ELF-1 (cell line): ENCODE measurements around the gene FBP1.
"Not testable (repeated sequence)": the region's sequence is repeated elsewhere in the genome, so short reads cannot be mapped to it uniquely, and the experiment has no call there.

Source experiments
- DNase-seq: peaks from one replicate; pipeline ENCODE4 v3.0.0-alpha.2; 2016; ENCODE audit warnings: low read depth, low spot score

The FBP1 gene

GRCh38 chr9:94577036-94577435 is 62.3 kb downstream of the FBP1 start:
- no peak for DNase-seq

GRCh38 chr9:94576131-94576530 is 63.2 kb downstream of the FBP1 start:
- no peak for DNase-seq

- no peak for DNase-seq
Observed at GRCh38 chr9:94568972-94569712, 70.2 kb downstream of the FBP1 start.

DNA sequence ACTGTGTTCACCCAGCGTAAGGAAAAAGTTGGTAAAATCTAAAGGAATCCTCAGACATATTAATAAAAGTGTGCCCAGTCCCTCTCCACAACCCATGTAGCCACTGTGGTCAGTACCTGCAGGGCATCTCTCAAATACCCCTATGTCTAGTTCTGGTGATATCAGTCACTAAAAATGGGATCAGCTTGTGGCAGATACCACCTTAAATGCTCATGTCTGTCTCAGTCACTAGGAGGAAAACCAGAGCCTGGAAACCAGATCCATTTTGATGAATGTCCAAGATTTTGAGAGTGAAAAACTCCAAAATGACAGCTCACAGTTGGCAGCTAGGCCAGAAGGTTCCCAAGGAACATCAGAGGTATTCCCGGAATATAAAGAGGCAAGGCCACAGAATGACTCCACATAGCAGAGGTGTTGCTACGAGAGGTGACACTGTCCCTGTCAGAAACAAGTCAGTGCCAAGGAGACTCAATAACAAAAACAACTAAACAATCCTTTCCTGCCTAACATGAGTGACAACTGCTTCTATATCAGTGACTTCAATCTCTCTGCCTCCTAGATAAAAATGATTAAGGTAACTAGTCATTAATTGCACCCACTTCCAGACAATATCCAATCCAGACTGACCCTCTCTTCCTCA is 70.9 kb downstream of the FBP1 start:
- no peak for DNase-seq

GRCh38 chr9:94567271-94567670 is 72.0 kb downstream of the FBP1 start:
- no peak for DNase-seq

DNA sequence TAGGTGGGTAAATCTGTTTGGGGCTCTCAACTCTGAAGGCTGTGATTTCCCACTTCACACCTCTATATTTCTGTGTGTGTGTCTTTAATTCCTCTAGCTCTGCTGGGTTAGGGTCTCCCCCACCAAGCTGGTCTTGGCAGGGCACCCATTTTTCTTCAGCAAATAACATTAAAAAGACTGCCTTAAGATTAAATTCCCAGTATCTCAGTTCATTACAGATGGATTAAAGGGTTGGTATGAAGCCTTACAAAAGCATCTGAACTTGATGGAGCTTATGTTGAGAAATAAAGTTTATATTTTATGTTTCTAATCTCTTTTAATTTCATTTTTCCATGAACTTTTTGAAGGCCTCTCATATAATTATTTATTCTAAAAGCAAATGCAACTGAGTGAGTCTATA is 72.8 kb downstream of the FBP1 start:
- no peak for DNase-seq

DNA sequence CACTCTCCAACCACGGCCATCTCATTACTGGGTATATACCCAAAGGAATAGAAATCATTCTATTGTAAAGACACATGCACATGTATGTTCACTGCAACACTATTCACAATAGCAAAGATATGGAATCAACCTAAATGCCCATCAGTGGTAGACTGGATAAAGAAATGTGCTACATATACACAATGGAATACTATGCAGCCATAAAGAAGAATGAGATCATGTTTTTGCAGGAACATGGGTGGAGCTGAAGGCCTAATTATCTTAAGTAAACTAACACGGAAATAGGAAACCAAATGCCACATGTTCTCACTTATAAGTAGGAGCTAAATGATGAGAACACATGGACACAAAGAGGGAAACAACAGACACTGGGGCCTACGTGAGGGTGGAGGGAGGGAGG is 75.0 kb downstream of the FBP1 start:
- not testable (repeated sequence) for DNase-seq

- no peak for DNase-seq
Observed at GRCh38 chr9:94563548-94563947, 75.8 kb downstream of the FBP1 start.

DNA sequence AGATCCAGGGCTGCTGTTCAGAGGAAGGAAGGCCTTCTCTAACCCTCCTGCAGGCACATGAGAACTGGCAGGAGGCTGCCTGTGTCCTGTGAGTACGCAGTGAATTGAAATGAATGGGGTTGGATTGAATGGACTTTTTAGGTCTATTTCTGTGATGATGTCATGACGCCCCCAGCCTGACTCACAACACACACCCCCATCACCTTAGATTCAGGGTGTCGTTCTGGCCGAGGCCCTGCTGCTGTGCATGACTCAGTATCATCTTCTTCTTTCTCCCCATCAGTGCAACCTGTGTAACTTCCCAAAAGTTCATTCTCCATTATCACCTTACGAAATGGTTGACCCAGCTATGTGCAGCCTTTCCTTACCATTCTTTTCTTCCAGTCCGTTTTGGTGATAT is 79.1 kb downstream of the FBP1 start:
- DNase-seq, result no peak

- no peak for DNase-seq
Observed at GRCh38 chr9:94557376-94557775, 81.9 kb downstream of the FBP1 start.

DNA sequence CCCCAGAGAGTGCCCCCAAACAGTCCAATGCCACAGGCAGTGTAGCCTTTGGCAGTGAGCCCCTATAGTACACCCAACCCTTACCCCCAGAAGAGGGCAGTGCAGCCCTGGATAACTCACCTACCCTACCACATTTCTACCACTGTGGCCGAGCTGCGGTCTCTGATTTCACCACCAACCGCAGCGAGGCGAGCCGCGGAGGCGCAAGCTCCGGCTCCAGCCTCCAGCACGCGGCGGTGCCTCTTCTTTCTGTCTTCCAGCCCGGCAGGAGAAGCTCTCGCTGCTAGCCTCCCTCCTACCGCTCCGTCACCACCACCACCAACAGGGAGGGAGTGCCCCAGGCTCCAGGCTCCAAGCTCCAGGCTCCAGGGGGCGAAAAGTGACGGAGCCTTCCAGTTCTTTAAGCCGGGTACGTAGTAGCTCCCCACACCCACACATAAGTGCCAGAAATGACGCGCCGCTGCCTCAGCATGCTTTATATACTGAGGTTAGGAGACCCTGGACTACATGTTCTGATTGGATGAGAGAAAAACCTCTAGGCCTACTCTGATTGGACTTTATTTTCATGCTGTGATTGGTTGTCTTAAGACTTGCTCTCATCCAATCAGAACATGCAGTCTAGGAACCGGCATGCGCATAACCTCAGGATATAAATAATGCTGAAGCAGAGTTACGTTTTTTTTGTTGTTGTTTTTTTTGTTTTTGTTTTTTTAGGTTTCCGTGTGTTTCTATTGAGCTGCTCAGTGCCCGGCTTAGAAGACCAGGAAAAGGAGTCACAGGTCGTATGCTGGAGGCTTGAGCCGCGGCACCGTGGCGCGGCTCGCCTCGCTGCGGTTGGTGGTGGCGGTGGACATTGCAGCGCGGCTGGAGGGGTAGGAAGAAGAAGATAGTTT is 84.6 kb downstream of the FBP1 start, which contains the start of gene PCAT7:
Gene PCAT7, plus strand, starts transcription at position 645 of the 893 bp plus-strand sequence.
- DNase-seq, result peak; percentile 93

DNA sequence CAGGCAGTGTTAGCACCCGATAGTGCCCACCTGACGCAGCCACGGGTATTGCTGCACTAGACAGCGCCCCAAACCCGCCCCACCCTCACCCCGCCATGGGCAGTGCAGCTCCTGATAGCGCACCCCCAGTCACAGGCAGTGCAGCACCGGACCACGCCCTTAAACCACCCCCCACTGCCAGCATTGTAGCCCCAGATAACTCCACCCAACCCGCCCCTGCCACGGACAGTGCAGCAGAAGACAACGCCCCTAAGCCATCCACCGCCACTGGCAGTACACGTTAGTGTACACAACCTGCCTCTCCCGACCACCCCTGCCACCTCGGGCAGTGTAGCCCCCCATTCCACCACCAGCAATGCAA is 85.3 kb downstream of the FBP1 start:
- DNase-seq, result no peak
